Stimulated activated CD4-positive, alpha-beta T cell treated with anti-CD3 and anti-CD28 coated beads, TNF-alpha, amount 100 ng/mL, for 24 hours (primary cell): ENCODE data around the gene CDC42EP5.
"Not testable (repeated sequence)": the region's sequence is repeated elsewhere in the genome, so short reads cannot be mapped to it uniquely, and the experiment has no call there.

Experiments used
- DNase-seq, 3 experiments: peaks; one replicate each; pipeline ENCODE4 v3.0.0-alpha.2; 2020; ENCODE audit warnings: low read depth in 3 of 3

The CDC42EP5 gene

DNA sequence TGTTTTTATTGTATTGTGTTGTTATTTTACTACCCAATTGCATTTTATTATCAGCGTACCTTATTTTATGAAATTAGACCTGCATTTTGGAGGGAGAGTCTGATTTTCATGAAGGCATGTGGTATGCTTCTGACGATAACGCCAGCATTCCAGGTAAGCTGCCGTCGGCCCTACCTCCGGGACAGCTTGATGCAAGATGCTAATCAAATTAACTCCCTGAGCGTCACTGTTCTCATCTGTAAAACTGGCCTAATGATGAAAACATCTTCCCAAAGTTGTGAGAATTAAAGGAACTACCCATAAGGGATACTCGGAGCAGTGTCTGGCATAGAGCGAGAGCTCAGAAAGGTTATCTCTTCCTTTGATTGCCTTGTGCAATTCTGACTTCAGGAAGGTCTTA is 16.7 kb upstream of the CDC42EP5 start:
- DNase-seq = no peak

DNA sequence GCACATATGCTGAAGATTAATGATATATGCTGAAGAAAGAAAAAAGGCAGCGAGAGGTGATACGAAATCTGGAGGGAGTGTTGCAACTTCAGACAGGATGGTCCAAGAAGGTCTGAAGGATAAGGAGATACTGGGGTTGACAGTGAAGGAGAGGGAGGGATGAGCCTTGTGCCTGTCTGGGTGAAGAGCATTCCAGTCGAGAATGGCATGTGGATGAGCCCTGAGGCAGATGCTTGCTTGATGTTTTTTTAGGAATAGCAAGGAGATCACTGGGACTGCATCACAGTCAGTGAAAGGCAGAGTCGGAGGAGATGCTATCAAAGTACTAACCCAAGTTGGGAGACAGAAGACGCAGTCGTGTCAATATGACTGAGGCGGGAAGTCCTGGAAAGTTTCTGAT is 16.2 kb upstream of the CDC42EP5 start:
- DNase-seq = no peak

DNA sequence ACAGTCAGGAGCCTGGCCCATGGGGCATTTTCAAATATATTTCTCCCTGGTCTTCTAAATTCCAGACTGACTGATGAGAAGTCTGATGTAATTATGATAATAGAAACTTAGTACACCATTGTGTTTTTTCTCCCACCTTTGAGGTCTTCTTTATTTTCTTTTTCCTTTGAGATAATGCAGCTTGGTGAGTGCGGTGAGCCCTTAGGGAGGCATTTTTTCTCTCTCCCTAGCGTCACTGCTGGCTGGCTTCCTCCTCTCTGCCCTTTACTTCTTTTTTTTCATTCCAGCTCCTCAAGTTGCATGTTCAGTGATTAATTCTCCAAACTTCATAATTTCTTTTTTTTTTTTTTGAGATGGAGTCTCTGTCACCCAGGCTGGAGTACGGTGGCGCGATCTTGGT is 12.8 kb upstream of the CDC42EP5 start:
- DNase-seq = no peak

DNA sequence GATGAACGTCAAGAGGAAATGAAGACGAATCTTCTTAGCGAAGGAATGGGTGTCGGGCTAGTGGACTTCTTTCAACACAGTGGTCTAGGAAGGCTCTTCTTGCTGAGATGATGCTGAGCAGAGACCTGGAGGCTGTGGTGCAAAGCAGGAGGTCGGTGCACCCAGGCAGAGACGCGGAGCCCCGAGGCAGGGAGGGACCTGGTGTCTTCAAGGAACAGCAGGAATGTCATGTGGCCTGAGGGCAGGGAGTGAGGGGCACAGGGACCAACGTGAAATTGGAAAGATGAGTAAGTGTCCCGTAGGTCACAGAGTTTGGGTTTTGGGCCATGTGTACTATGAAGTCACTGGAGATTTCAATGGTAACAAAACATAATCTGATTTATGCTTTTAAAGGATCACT is 11.4 kb upstream of the CDC42EP5 start:
- no peak for DNase-seq

DNA sequence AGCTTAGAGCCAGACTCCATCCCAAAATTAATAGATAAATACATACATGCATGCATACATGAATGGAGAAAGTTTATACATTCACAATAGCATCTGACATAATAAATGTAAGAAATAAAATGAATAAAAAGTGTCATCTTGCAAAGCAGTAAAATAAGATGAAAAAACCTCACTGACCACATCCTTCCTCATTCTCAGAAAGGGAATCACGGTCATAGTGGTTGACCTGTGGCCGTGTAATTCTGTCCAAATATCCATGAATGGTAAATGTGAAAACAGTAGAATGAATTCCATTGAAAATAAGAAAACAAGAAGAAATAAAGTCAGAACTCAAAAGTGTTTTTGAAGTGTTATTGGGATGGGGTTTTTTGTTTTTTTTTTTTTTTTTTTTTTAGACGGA is 9.8 kb upstream of the CDC42EP5 start:
- DNase-seq = no peak

DNA sequence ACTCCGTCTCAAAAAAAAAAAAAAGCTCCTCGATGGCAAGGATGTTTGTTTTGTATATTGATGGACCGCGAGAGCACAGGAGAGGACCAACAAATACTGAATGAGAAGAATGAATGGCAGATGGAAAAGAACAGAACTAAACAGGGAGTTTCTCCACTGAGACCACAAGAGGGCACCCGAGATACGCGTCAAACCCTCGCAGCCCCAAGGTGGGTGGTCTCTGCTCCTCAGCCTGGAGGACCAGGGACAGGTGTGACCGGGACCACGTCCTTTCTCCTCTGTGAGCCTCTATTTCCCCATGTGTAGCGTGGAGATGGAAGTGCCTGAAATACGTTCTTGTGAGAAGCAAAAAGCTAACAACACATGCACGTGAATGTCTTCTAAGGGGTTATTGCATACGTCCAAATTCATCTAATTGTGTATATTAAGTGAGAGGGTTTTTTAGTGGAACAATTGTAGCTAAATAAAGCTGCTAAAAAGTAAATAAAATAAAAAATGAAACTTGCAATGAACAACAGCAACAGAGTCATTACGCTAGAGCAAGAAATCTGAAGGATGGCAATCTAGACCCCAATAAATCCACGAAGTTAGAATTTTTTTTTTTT is 8.3 kb upstream of the CDC42EP5 start:
- no peak for DNase-seq

DNA sequence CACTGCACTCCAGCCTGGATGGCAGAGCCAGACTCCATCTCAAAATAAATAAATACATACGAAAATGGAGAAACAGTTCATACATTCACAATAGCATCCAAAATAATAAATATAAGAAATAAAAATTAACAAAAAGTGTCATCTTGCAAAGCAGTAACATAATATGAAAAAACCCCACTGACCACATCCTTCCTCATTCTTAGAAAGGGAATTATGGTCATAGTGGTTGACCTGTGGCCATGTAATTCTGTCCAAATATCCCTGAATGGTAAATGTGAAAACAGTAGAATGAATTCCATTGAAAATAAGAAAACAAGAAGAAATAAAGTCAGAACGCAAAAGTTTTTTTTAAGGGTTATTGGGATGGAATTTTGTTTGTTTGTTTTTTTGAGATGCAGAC is 7.0 kb upstream of the CDC42EP5 start:
- no peak for DNase-seq

DNA sequence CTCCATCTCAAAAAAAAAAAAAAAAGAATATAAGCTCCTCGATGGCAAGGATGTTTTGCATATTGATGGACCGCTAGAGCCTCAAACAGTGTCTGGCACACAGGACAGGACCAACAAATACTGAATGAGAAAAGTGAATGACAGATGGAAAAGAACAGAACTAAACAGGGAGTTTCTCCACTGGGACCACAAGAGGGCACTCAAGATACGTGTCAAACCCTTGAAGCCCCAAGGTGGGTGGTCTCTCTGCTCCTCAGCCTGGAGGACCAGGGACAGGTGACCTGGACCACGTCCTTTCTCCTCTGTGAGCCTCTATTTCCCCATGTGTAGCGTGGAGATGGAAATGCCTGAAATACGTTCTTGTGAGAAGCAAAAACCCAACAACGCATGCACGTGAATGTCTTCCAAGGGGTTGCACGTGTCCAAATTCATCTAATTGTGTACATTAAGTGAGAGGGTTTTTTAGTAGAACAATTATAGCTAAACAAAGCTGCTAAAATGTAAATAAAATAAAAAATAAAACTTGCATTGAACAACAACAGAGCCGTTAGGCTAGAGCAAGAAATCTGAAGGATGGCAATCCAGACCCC is 5.7 kb upstream of the CDC42EP5 start:
- DNase-seq = no peak

DNA sequence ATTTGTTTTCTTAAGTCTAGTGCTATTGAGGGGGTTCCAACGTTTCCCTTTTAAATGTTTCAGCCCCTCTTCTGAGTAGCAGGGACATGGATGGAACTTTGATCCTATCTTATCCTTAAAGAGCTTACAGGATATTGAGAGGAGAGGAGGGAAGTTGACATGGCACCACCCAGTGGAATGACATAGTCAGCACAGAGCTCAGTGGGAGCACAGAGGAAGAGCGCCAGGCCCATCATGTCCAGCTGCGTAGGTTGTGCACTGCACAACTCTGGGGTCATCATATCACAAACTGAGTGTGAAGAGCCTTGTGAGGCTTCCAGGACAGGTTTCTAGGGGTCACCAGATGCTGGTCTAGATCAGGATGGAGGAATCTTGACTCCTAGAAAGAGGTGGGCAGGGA is 4.6 kb upstream of the CDC42EP5 start:
- no peak for DNase-seq

DNA sequence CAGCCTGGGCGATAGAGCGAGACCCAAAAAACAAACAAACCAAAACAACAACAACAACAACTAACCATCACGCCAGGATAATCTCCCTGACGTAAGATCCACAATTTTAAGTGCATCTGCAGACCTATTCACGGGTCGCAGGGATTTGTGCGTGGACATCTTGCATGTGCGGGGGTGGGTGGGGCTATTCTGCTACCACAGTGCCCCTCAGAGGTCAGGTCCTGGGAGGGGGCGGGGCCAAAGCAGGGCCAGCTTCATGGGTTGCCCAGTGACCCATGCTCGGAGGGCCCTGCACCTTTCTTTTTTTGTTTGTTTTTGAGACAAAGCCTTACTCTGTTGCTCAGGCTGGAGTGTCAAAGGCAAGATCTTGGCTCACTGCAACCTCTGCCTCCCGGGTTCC is 2.6 kb upstream of the CDC42EP5 start:
- no peak for DNase-seq

DNA sequence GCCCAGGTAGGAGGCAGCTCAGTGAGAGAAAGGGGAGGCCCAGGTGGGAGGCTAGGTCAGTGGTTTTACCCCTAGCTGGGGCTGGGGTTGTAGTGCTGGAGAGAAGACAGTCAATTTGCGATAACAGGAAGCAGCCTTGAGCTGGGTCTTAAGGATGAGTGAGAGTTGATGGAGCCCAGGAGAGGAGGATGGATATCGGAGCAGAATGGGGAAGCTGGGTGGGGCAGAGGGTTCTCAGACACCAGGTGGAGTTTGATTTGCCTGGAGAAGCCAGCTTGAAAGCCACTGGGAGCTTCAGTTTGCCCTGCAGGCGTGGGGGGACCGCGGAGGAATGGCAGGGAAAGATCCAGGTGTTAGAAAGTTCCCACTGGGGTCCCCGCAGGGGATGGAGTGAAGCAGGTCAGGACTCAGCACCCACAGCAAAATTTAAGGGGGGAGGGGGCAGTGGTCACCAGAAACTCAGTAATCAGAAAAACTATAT is 836 bp upstream of the CDC42EP5 start:
- no peak for DNase-seq

DNA sequence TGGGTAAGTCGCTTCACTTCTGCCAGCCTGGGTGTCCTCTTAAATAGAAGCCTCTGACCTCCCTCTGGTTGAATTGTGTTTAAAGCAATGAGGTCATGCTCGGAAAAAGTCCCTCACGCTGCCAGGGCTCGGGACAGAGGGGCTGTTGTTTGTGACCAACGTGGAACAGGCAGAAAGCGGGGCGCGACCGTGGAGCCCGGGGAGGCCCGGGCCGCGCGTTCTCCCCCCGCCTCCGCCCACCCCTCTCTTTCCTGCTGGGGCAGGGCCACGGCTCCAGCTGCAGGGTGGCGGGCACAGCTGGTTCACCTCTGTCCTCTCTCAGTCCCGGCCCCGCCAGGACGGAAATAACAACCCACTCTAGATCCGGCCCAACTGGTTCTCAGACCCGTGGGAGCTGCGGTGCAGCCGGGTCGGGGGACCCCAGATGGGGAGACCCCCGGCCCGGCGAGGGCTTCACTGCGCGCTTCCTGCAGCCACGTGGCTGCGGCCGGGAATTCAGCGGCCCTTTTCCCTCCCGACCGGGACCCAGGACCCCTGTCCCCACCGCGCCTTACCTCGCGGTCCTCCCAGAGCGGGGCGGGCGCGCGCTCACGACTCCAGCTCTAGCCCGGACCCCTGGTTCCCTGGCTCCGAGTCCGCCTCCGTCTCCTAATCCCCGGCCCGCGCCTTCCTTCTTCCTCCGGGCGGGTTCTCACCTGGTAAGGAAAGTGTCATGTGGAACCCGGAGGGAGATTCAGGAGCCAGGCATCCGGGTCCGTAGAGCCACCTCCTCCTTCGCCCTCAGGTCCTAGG is 1.9 kb downstream of the CDC42EP5 start:
- DNase-seq = no peak

DNA sequence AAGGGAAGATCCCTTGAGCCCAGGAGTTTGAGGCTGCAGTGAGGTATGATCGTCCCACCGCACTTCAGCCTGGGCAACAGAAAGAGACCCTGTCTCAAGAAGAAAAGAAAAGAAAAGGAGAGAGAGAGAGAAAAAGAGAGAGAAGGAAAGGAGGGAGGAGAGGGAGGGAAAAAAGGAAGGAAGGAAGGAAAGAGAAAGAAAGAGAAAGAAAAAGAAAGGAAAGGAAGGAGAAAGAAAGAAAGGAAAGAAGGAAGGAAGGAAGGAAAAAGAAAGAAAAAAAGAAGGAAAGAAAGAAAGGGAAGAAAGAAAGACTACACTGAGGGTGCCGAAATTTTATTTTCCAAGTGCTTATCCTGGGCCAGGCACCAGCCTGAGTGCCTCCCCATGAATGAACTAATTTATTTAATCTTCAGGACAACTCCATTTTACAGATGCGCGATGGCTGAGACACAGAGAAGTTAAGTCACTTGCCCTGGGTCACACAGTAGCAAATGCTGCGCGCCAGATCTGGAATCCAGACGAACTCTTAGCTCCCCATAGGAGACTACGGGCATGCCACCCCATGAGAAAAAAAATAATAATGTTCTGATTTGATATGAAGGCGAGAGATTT is 2.7 kb downstream of the CDC42EP5 start:
- DNase-seq = no peak

DNA sequence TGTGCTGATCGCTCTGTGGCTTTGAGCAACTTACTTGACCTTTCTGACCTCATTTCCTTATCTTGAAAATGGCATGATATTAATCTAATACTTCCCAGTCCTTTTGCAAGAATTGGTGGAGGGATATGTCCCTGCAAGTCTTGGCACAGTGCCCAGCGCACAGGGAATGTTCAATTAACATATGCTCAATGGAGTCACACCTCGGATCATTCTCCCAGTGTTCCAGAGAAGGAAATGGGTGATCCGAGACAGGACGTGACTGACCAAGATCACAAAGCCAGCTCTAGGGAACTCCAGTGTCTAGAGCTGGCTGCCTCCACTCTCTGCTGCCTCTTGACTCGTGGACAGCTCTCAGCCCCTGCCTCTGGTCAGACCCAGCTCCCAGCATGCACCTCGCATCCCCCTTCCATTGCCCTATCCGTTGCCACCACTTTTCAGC is 3.6 kb downstream of the CDC42EP5 start:
- no peak for DNase-seq

DNA sequence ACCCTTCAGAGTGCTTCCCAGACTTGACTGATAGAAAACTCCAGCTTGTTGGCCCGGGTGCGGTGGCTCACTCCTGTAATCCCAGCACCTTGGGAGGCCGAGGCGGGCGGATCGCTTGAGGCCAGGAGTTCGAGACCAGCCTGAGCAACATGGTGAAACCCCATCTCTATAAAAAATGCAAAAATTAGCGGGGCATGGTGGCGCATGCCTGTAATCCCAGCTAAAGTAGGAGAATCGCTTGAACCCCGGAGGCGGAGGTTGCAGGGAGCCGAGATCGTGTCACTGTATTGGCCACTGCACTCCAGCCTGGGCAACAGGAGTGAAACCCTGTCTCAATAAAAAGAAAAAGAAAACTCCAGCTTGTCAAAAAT is 7.0 kb downstream of the CDC42EP5 start:
- not testable (repeated sequence) for DNase-seq

DNA sequence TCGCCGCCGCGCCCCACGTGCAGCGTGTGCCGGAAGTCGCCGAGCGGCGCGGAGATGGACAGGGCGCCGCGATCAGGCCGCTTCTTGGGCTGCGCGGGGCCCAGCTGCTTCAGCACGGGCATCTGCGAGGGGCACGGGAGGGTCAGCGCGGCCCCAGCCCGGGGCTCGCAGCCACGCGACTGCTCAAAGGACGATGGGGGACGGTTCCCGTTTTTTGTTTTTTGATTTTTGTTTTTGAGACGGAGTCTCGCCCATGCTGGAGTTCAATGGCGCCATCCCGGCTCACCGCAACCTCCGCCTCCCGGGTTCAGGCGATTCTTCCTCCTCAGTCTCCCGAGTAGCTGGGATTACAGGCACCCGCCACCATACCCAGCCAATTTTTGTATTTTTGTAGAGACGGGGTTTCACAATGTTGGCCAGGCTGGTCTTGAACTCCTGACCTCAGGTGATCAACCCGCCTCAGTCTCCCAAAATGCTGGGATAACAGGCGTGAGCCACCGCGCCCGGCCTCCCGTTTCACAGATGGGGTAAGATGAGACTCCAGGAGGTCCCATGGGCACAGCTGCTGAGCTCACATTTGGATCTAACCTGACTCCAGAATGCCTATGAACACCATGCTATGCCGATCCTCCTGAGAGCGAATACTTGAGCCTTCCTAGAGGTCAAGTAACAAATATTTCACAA is 7.5 kb downstream of the CDC42EP5 start:
- DNase-seq = no peak

DNA sequence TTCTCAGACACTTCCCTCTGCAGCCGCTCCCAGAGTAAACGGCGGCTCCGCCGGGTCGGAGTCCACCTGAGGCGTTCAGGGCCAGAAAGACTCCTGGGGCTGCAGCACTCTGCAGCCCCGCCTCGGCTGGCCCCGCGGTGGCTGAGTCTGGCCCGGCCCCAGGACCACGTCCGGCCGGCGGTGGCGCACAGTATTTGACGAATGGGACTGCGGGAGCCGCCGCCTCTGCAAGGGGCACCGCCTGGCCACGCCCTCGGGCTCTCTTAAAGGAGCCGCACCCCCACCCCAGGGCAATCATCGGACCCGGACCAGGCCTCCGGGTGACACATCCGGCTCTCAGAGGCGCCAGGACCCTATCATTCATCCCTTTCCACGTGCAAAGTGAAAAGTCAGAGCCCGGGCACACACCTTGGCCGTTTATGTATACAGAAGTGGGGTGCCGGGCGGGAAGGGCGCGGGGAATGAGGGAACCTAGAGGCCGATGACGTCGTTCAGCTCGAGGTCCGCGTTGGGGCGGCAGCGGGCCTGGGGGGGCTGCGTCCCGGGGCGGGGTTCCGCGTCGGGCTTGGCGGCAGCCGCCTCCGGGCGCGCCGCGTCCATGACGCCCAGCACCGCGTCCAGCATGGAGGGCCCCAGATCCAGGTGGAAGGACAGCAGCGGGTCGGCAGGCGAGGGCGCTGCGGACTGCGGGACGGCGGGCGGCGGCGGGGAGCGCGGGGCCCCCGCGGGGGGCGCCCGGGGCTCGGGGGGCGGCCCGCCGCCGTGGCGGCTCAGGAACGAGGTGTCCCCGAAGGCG is 8.3 kb downstream of the CDC42EP5 start:
- DNase-seq = peak; percentile 54 to 82 (median 57)

DNA sequence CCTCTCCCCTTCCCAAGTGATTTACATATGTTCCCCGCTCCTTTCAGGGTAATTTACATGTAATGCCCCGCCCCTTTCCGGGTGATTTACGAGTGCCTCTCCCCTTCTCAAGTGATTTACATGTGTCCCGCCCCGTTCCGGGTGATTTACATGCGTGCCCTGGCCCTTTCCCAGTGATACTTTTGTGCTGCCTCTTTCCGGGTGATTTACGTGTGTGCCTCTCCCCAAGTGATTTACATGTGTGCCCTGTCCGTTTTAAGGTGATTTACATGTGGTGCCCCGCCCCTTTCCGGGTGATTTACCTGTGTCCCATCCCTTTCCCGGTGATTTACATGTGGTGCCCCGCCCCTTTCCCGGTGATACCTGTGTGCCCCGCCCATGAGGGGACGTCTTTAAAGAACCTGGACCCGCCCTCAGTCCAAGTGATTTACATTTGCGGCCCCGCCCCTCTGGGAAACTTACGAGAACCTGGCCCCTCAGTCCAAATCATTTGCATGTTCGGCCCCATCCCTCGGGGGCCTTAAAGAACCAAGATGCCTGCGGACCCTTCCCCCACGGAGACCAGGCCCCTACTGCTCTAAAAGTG is 9.0 kb downstream of the CDC42EP5 start:
- DNase-seq = peak; percentile 69 to 89 (median 74)

DNA sequence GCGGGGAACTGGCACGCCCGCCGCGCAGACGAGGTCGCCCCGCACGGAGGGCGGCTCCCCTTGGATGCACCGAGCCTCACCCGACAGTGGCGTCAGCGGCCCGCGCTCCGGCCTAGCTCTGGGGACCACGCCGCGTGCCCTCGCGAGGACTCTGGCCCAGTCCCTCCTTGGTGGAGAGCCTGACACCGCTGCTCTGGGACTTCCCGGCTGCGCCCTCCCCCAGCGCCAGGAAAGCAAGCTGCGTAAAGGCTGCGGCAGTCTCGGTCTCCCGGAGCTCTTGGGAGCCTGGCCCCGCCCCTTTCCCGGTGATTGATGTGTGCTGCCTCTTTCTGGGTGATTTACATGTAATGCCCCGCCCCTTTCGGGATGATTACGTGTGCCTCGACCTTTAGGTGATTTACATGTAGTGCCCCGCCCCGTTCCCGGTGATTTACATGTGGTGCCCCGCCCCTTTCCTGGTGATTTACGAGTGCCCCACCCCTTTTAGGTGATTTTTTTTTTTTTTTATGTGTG is 9.5 kb downstream of the CDC42EP5 start, which contains the start of gene LENG9:
Gene LENG9 (minus strand): TSS at position 248 of the 513 bp plus-strand sequence. CDS start 252 bp downstream, outside the sequence.
- DNase-seq = peak; percentile 92 to 98 (median 94)
